ENCODE data around the gene TEDC1.

The TEDC1 gene

DNA sequence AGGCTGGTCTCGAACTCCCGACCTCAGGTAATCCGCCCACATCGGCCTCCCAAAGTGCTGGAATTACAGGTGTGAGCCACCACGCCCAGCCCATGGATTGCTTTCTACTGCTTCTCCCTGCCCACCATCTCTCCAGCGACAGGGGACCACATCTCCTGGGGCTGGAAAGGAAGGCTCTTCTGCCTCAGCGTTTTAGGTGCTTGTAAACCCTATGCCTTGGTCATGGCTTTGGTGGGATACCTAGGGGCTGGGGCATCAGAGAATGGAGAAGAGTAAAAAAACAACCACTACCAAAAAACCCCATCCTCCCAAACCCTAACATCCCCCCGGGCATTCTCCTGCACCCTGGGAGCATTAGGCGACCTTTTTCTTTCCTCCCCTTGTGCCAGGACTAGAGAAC lies 34.3 kb downstream of the TEDC1 start (continued):
- TF ChIP-seq, protein P1, sequence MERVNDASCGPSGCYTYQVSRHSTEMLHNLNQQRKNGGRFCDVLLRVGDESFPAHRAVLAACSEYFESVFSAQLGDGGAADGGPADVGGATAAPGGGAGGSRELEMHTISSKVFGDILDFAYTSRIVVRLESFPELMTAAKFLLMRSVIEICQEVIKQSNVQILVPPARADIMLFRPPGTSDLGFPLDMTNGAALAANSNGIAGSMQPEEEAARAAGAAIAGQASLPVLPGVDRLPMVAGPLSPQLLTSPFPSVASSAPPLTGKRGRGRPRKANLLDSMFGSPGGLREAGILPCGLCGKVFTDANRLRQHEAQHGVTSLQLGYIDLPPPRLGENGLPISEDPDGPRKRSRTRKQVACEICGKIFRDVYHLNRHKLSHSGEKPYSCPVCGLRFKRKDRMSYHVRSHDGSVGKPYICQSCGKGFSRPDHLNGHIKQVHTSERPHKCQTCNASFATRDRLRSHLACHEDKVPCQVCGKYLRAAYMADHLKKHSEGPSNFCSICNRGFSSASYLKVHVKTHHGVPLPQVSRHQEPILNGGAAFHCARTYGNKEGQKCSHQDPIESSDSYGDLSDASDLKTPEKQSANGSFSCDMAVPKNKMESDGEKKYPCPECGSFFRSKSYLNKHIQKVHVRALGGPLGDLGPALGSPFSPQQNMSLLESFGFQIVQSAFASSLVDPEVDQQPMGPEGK (CRISPR knock-in tag; IDR thresholded peaks at IDR 0.05; ENCODE audit: borderline replicate concordance) = no peak
- TF ChIP-seq RARB (CRISPR knock-in tag; IDR thresholded peaks at IDR 0.05) = no peak

DNA sequence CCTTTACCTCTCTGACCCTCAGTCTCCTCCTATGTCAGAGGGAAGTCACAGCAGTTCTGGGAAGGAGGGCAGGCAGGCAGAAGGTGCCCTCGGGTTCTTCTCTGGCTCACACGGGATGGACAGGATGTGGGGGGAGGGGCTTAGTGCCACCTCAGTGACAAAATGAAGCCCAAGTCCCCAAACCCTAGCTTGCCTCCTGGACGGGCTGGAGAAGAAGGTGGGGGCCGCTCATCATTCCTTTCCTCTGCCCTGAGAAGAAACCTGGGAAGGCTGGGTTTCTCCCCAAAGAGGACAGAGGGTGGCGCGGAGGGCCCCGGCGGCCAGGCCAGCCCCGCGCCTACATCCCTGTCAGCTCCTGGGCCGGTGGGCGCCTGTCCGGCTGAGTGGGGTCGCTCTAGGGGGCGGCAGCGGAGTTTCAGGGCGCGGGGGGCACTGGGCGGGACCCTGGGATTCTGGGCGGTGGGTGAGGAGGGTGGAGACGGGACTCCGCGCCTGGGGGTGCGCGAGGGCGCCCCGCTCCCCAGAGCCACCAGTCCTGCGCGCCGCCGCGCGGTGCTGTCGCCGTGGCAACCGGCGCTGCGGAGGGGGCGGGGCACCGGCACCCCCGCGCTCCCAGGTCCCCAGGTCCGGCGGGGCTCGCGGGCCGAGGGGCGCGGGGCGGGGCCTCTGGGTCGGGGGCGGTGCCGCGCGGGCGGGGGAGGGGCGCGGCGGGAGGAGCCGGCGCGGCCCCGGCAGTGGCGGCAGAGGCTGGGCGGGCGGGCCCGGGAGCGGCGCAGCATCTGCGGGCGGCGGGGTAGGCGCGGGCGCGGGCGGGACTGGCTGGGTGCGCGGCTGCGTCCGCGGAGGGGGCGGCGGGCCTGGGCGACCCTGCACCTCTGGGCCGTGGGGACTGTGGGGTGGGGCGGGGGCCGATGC lies 35.1 kb downstream of the TEDC1 start, which contains the start of gene TMEM121:
TSS of gene TMEM121 (plus strand) at position 723 of the 915 bp plus-strand sequence. CDS start 2,252 bp downstream, outside the sequence.
- no peak for TF ChIP-seq TCF4 (CRISPR knock-in tag; IDR thresholded peaks at IDR 0.05; ENCODE audit: borderline replicate concordance)
- no peak for TF ChIP-seq ISL1 (CRISPR knock-in tag; IDR thresholded peaks at IDR 0.05)
- no peak for TF ChIP-seq CSDC2 (CRISPR knock-in tag; IDR thresholded peaks at IDR 0.05)
- no peak for TF ChIP-seq SNAI2 (CRISPR knock-in tag; IDR thresholded peaks at IDR 0.05)
- TF ChIP-seq, protein P1 (CRISPR knock-in tag; IDR thresholded peaks at IDR 0.05; ENCODE audit: borderline replicate concordance) = no peak
- TF ChIP-seq ZFP30 (CRISPR knock-in tag; IDR thresholded peaks at IDR 0.05) = no peak
- no peak for TF ChIP-seq BACH2 (CRISPR knock-in tag; IDR thresholded peaks at IDR 0.05; ENCODE audit: borderline replicate concordance)
- TF ChIP-seq ARNTL (CRISPR knock-in tag; IDR thresholded peaks at IDR 0.05; ENCODE audit: borderline replicate concordance, low read depth) = no peak
- no peak for TF ChIP-seq TOX (CRISPR knock-in tag; IDR thresholded peaks at IDR 0.05; ENCODE audit: borderline replicate concordance)
- no peak for TF ChIP-seq ZNF8 (CRISPR knock-in tag; IDR thresholded peaks at IDR 0.05)
- no peak for TF ChIP-seq ZC3H10 (CRISPR knock-in tag; IDR thresholded peaks at IDR 0.05)
- no peak for TF ChIP-seq ZNF70 (CRISPR knock-in tag; IDR thresholded peaks at IDR 0.05)
- TF ChIP-seq ESRRG (CRISPR knock-in tag; IDR thresholded peaks at IDR 0.05) = no peak
- TF ChIP-seq, protein P2, sequence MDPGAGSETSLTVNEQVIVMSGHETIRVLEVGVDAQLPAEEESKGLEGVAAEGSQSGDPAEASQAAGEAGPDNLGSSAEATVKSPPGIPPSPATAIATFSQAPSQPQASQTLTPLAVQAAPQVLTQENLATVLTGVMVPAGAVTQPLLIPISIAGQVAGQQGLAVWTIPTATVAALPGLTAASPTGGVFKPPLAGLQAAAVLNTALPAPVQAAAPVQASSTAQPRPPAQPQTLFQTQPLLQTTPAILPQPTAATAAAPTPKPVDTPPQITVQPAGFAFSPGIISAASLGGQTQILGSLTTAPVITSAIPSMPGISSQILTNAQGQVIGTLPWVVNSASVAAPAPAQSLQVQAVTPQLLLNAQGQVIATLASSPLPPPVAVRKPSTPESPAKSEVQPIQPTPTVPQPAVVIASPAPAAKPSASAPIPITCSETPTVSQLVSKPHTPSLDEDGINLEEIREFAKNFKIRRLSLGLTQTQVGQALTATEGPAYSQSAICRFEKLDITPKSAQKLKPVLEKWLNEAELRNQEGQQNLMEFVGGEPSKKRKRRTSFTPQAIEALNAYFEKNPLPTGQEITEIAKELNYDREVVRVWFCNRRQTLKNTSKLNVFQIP (CRISPR knock-in tag; IDR thresholded peaks at IDR 0.05; ENCODE audit: borderline replicate concordance, low read depth) = no peak
- no peak for TF ChIP-seq PPARA (CRISPR knock-in tag; IDR thresholded peaks at IDR 0.05; ENCODE audit: borderline replicate concordance)
- TF ChIP-seq ZNF565 (CRISPR knock-in tag; conservative IDR thresholded peaks at IDR 0.05; ENCODE audit: low read depth) = no peak
- ATAC-seq = peak; percentile 20

DNA sequence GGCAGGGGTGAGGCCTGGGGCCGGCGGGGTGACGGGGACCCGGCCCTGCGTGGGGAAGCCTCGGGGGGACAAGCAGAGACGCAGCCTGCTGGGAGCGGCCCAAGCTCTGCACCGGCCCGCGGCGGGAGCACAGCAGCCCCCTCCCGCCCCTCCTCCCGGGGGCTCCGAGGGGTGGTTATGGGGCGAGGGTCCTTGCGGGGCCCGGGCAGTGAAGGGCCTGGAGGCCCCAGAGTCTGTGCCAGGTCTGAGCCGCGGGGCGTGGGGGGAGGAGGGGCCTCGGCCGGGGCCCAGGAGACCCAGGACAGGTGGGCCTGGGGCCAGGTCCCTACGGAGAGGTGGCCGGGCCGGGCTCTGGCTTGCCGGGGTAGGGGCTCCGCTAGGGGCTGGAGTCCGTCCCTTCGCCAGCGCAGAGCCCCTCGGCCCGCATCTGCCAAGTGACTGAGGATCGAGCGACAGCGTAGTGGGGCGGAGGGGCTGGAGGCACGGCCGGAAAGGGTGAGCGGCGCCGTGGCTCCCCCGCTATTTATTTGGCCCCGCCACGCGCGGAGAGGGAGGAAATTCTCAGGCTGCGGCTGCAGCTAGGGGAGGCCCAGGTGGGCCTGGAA lies 35.8 kb downstream of the TEDC1 start:
- ATAC-seq = peak; percentile 24
- TF ChIP-seq ZNF70 (CRISPR knock-in tag; IDR thresholded peaks at IDR 0.05) = no peak
- TF ChIP-seq TCF4 (CRISPR knock-in tag; IDR thresholded peaks at IDR 0.05; ENCODE audit: borderline replicate concordance) = no peak
- TF ChIP-seq, protein P1 (CRISPR knock-in tag; IDR thresholded peaks at IDR 0.05; ENCODE audit: borderline replicate concordance) = no peak
- TF ChIP-seq ESRRG (CRISPR knock-in tag; IDR thresholded peaks at IDR 0.05) = no peak
- TF ChIP-seq, protein P3, sequence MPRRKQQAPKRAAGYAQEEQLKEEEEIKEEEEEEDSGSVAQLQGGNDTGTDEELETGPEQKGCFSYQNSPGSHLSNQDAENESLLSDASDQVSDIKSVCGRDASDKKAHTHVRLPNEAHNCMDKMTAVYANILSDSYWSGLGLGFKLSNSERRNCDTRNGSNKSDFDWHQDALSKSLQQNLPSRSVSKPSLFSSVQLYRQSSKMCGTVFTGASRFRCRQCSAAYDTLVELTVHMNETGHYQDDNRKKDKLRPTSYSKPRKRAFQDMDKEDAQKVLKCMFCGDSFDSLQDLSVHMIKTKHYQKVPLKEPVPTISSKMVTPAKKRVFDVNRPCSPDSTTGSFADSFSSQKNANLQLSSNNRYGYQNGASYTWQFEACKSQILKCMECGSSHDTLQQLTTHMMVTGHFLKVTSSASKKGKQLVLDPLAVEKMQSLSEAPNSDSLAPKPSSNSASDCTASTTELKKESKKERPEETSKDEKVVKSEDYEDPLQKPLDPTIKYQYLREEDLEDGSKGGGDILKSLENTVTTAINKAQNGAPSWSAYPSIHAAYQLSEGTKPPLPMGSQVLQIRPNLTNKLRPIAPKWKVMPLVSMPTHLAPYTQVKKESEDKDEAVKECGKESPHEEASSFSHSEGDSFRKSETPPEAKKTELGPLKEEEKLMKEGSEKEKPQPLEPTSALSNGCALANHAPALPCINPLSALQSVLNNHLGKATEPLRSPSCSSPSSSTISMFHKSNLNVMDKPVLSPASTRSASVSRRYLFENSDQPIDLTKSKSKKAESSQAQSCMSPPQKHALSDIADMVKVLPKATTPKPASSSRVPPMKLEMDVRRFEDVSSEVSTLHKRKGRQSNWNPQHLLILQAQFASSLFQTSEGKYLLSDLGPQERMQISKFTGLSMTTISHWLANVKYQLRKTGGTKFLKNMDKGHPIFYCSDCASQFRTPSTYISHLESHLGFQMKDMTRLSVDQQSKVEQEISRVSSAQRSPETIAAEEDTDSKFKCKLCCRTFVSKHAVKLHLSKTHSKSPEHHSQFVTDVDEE (CRISPR knock-in tag; IDR thresholded peaks at IDR 0.05) = no peak
- TF ChIP-seq, protein P4, sequence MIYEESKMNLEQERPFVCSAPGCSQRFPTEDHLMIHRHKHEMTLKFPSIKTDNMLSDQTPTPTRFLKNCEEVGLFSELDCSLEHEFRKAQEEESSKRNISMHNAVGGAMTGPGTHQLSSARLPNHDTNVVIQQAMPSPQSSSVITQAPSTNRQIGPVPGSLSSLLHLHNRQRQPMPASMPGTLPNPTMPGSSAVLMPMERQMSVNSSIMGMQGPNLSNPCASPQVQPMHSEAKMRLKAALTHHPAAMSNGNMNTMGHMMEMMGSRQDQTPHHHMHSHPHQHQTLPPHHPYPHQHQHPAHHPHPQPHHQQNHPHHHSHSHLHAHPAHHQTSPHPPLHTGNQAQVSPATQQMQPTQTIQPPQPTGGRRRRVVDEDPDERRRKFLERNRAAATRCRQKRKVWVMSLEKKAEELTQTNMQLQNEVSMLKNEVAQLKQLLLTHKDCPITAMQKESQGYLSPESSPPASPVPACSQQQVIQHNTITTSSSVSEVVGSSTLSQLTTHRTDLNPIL (CRISPR knock-in tag; IDR thresholded peaks at IDR 0.05; ENCODE audit: low read depth) = no peak
- TF ChIP-seq ISL1 (CRISPR knock-in tag; IDR thresholded peaks at IDR 0.05) = no peak
- TF ChIP-seq PPARA (CRISPR knock-in tag; IDR thresholded peaks at IDR 0.05; ENCODE audit: borderline replicate concordance) = no peak
- TF ChIP-seq ZNF8 (CRISPR knock-in tag; IDR thresholded peaks at IDR 0.05) = no peak
- no peak for TF ChIP-seq BACH2 (CRISPR knock-in tag; IDR thresholded peaks at IDR 0.05; ENCODE audit: borderline replicate concordance)
- TF ChIP-seq OSR1 (CRISPR knock-in tag; IDR thresholded peaks at IDR 0.05) = no peak
- TF ChIP-seq TOX (CRISPR knock-in tag; IDR thresholded peaks at IDR 0.05; ENCODE audit: borderline replicate concordance) = no peak
- TF ChIP-seq, protein P5, sequence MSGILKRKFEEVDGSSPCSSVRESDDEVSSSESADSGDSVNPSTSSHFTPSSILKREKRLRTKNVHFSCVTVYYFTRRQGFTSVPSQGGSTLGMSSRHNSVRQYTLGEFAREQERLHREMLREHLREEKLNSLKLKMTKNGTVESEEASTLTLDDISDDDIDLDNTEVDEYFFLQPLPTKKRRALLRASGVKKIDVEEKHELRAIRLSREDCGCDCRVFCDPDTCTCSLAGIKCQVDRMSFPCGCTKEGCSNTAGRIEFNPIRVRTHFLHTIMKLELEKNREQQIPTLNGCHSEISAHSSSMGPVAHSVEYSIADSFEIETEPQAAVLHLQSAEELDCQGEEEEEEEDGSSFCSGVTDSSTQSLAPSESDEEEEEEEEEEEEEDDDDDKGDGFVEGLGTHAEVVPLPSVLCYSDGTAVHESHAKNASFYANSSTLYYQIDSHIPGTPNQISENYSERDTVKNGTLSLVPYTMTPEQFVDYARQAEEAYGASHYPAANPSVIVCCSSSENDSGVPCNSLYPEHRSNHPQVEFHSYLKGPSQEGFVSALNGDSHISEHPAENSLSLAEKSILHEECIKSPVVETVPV (CRISPR knock-in tag; IDR thresholded peaks at IDR 0.05) = no peak
- TF ChIP-seq ZC3H10 (CRISPR knock-in tag; IDR thresholded peaks at IDR 0.05) = no peak
- TF ChIP-seq CSDC2 (CRISPR knock-in tag; IDR thresholded peaks at IDR 0.05) = no peak
- no peak for TF ChIP-seq RARB (CRISPR knock-in tag; IDR thresholded peaks at IDR 0.05)

Measured in SK-N-SH treated with all-trans-retinoic acid at 6 μM for 48 hours (cell line).